Effector CD8-positive, alpha-beta T cell (primary cell): ENCODE data around the gene RPS6KA4.

Source experiments
- DNase-seq: peaks from one replicate; lab custom pipeline; 2025; lab: John Stamatoyannopoulos, UW

RPS6KA4 gene

GRCh38 chr11:64366751-64367150 lies 7.8 kb downstream of the RPS6KA4 start:
- DNase-seq, result no peak

- DNase-seq, result no peak
Observed at GRCh38 chr11:64367931-64368672, 9.1 kb downstream of the RPS6KA4 start.

- no peak for DNase-seq
Observed at GRCh38 chr11:64368673-64369074, 9.7 kb downstream of the RPS6KA4 start.

GRCh38 chr11:64369440-64370421 lies 10.8 kb downstream of the RPS6KA4 start:
- no peak for DNase-seq

GRCh38 chr11:64371201-64371600 lies 12.2 kb downstream of the RPS6KA4 start:
- DNase-seq, result no peak

- no peak for DNase-seq
Observed at GRCh38 chr11:64372021-64372420, 13.1 kb downstream of the RPS6KA4 start.

- no peak for DNase-seq
Observed at GRCh38 chr11:64372802-64373597, 14.0 kb downstream of the RPS6KA4 start.

- no peak for DNase-seq
Observed at GRCh38 chr11:64373598-64373974, 14.6 kb downstream of the RPS6KA4 start.

- no peak for DNase-seq
Observed at GRCh38 chr11:64376071-64376470, 17.1 kb downstream of the RPS6KA4 start.

GRCh38 chr11:64378335-64378880 lies 19.4 kb downstream of the RPS6KA4 start:
- no peak for DNase-seq

- no peak for DNase-seq
Observed at GRCh38 chr11:64379160-64379559, 20.2 kb downstream of the RPS6KA4 start.

- DNase-seq, result no peak
Observed at GRCh38 chr11:64379817-64380709, 21.1 kb downstream of the RPS6KA4 start.

- no peak for DNase-seq
Observed at GRCh38 chr11:64381350-64381749, 22.4 kb downstream of the RPS6KA4 start.

GRCh38 chr11:64382047-64382446 lies 23.1 kb downstream of the RPS6KA4 start:
- no peak for DNase-seq

- no peak for DNase-seq
Observed at GRCh38 chr11:64382586-64382985, 23.6 kb downstream of the RPS6KA4 start.

- no peak for DNase-seq
Observed at GRCh38 chr11:64383580-64383979, 24.6 kb downstream of the RPS6KA4 start.

GRCh38 chr11:64384028-64384737 lies 25.2 kb downstream of the RPS6KA4 start:
- DNase-seq, result no peak

GRCh38 chr11:64384981-64385944 lies 26.3 kb downstream of the RPS6KA4 start:
- no peak for DNase-seq
